ENCODE measurements around the gene SGMS1.
"Not testable (repeated sequence)": the region's sequence is repeated elsewhere in the genome, so short reads cannot be mapped to it uniquely, and the experiment has no call there.

The SGMS1 gene

DNA sequence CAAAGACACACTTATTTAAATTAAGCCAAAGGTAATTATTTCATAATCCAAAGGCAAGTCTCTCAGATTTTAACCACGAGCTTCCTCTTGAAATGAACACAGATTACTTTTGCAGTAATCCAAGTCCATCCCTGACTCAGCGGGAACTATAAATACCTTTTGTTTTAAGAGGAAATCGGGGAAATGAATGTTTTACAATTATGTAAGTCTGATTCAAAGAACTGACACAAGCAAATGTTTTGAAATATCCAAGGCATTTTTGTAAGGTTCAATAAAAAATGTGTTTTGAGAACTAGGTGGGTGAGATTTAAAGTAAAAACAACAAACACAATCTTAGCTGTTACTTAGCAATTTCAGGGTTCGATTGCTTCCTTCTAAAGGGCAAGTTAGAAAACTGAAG lies 192.6 kb downstream of the SGMS1 start:
- H3K9me2 ChIP-seq (replicated peaks; ENCODE audit: control insufficient read depth, low read length), result no peaks in the 10 kb centered on the region
- TF ChIP-seq EZH2phosphoT487 (IDR thresholded peaks at IDR 0.05; ENCODE audit: borderline replicate concordance, low read length), result no peak
- TF ChIP-seq, protein P1, sequence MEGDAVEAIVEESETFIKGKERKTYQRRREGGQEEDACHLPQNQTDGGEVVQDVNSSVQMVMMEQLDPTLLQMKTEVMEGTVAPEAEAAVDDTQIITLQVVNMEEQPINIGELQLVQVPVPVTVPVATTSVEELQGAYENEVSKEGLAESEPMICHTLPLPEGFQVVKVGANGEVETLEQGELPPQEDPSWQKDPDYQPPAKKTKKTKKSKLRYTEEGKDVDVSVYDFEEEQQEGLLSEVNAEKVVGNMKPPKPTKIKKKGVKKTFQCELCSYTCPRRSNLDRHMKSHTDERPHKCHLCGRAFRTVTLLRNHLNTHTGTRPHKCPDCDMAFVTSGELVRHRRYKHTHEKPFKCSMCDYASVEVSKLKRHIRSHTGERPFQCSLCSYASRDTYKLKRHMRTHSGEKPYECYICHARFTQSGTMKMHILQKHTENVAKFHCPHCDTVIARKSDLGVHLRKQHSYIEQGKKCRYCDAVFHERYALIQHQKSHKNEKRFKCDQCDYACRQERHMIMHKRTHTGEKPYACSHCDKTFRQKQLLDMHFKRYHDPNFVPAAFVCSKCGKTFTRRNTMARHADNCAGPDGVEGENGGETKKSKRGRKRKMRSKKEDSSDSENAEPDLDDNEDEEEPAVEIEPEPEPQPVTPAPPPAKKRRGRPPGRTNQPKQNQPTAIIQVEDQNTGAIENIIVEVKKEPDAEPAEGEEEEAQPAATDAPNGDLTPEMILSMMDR (IDR thresholded peaks at IDR 0.05; ENCODE audit: low read depth, low read length, poor library complexity, severe bottlenecking), result no peak
- H3K36me3 ChIP-seq (ENCODE audit: control insufficient read depth, low read length), result 0 out of 2 replicates have a peak, but pooled peaks cover 3% of the 10 kb centered on the region
- H3K79me2 ChIP-seq (ENCODE audit: control insufficient read depth, low read length), result no peaks in the 10 kb centered on the region
- no peak overlapping the region for H3K4me2 ChIP-seq (ENCODE audit: low read length)
- no peak overlapping the region for H3K27ac ChIP-seq (ENCODE audit: low read depth, low read length)
- H3K9me3 ChIP-seq (ENCODE audit: control insufficient read depth, insufficient read depth, low read length), result no peaks in the 10 kb centered on the region
- H3K27me3 ChIP-seq (ENCODE audit: control insufficient read depth, low read length), result no peaks in the 10 kb centered on the region
- no peaks in the 10 kb centered on the region for H3F3A ChIP-seq (ENCODE audit: control insufficient read depth, insufficient read depth)
- no peaks in the 10 kb centered on the region for H4K20me1 ChIP-seq (ENCODE audit: control insufficient read depth, insufficient read depth, low read depth, low read length)
- H3K4me1 ChIP-seq (ENCODE audit: control insufficient read depth, low read length), result peaks cover 12% of the 10 kb centered on the region
- H3K4me3 ChIP-seq (ENCODE audit: low read length), result no peak overlapping the region

DNA sequence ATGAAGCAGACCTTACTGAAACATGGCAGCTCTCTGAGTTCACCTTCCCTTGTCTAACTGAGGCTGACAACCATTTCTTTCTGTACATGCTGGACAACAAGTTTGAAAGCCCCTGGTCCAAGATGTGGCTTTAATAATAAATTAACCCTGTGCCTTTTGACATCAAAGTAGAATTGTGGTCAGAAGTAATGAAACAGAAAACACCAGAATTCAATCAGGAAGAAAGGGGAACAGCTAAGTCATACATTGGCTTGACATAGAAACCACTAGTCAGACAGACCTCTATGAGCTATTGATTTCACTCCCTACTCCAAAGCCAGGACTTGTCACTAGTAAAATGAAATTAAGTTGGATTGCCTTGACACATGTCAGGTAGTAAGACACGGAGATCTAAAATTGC lies 197.3 kb downstream of the SGMS1 start:
- Histone ChIP-seq H3K27me3 (ENCODE audit: control insufficient read depth, low read length) (no peaks in the 10 kb centered on the region), H3K36me3 (ENCODE audit: control insufficient read depth, low read length) (no peaks in the 10 kb centered on the region), H4K20me1 (ENCODE audit: control insufficient read depth, insufficient read depth, low read depth, low read length) (no peaks in the 10 kb centered on the region), H3K9me2 (replicated peaks; ENCODE audit: control insufficient read depth, low read length) (no peaks in the 10 kb centered on the region), H3F3A (ENCODE audit: control insufficient read depth, insufficient read depth) (no peaks in the 10 kb centered on the region), H3K4me2 (ENCODE audit: low read length) (no peak overlapping the region), H3K79me2 (ENCODE audit: control insufficient read depth, low read length) (no peaks in the 10 kb centered on the region), H3K4me1 (ENCODE audit: control insufficient read depth, low read length) (peaks cover 20% of the 10 kb centered on the region), H3K4me3 (ENCODE audit: low read length) (no peak overlapping the region), H3K27ac (ENCODE audit: low read depth, low read length) (no peak overlapping the region), H3K9me3 (ENCODE audit: control insufficient read depth, insufficient read depth, low read length) (no peaks in the 10 kb centered on the region)
- TF ChIP-seq, protein P1 (IDR thresholded peaks at IDR 0.05; ENCODE audit: low read depth, low read length, poor library complexity, severe bottlenecking), result no peak
- TF ChIP-seq EZH2phosphoT487 (IDR thresholded peaks at IDR 0.05; ENCODE audit: borderline replicate concordance, low read length), result no peak

DNA sequence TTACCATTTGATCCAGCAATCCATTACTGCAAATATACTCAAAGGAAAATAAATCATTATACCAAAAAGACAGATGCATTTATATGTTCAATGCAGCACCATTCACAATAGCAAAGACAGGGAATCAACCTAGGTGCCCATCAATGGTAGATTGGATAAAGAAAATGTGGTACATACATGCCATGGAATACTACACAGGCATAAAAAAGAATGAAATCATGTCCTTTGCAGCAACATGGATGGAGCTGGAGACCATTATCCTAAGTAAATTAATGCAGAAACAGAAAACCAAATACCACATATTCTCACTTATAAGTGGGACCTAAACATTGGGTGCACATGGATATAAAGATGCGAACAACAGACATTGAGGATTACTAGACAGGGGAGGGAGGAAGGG lies 198.5 kb downstream of the SGMS1 start:
- not testable (repeated sequence) for H3K79me2 ChIP-seq (ENCODE audit: control insufficient read depth, low read length); H3K9me3 ChIP-seq (ENCODE audit: control insufficient read depth, insufficient read depth, low read length); H3K4me3 ChIP-seq (ENCODE audit: low read length); H3K9me2 ChIP-seq (replicated peaks; ENCODE audit: control insufficient read depth, low read length); H4K20me1 ChIP-seq (ENCODE audit: control insufficient read depth, insufficient read depth, low read depth, low read length); H3K27ac ChIP-seq (ENCODE audit: low read depth, low read length); H3F3A ChIP-seq (ENCODE audit: control insufficient read depth, insufficient read depth); H3K4me2 ChIP-seq (ENCODE audit: low read length); H3K27me3 ChIP-seq (ENCODE audit: control insufficient read depth, low read length); H3K36me3 ChIP-seq (ENCODE audit: control insufficient read depth, low read length)
- H3K4me1 ChIP-seq (ENCODE audit: control insufficient read depth, low read length), result peaks cover 25% of the 10 kb centered on the region

DNA sequence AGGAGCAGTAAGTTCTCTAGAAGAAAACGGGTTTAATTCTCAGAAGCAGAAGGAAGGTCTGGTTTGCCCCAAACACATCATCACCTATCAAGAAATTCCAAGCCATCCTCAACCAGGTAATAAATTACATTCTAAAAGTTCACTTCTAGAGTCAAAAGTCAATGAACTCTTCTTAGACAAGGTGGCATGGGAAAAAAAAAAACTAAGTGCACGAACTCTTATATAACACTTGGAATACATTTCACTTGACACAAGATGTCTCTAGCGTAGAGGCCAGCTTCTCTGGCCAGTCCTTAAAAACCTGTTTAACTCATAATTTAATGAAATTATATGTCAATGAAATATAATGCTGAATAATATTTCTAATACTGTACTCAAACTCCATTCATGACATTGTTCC lies 200.3 kb downstream of the SGMS1 start:
- no peak overlapping the region for H3K27ac ChIP-seq (ENCODE audit: low read depth, low read length)
- H3F3A ChIP-seq (ENCODE audit: control insufficient read depth, insufficient read depth), result no peaks in the 10 kb centered on the region
- H3K4me2 ChIP-seq (ENCODE audit: low read length), result no peak overlapping the region
- H3K9me3 ChIP-seq (ENCODE audit: control insufficient read depth, insufficient read depth, low read length), result no peaks in the 10 kb centered on the region
- no peak overlapping the region for H3K4me3 ChIP-seq (ENCODE audit: low read length)
- no peaks in the 10 kb centered on the region for H3K79me2 ChIP-seq (ENCODE audit: control insufficient read depth, low read length)
- no peaks in the 10 kb centered on the region for H3K36me3 ChIP-seq (ENCODE audit: control insufficient read depth, low read length)
- no peaks in the 10 kb centered on the region for H4K20me1 ChIP-seq (ENCODE audit: control insufficient read depth, insufficient read depth, low read depth, low read length)
- TF ChIP-seq EZH2phosphoT487 (IDR thresholded peaks at IDR 0.05; ENCODE audit: borderline replicate concordance, low read length), result no peak
- TF ChIP-seq, protein P1 (IDR thresholded peaks at IDR 0.05; ENCODE audit: low read depth, low read length, poor library complexity, severe bottlenecking), result no peak
- H3K9me2 ChIP-seq (replicated peaks; ENCODE audit: control insufficient read depth, low read length), result no peaks in the 10 kb centered on the region
- peaks cover 28% of the 10 kb centered on the region for H3K4me1 ChIP-seq (ENCODE audit: control insufficient read depth, low read length)
- peaks cover 3% of the 10 kb centered on the region for H3K27me3 ChIP-seq (ENCODE audit: control insufficient read depth, low read length)

Measured in DOHH2 (cell line).